Breast epithelium (tissue), 3 donors: ENCODE data around the gene NPIPA7.
"Not testable (repeated sequence)": the region's sequence is repeated elsewhere in the genome, so short reads cannot be mapped to it uniquely, and the experiment has no call there.

Source experiments
- POLR2A ChIP-seq: fragments of 450-650 bp; IDR thresholded peaks from one replicate; pipeline ENCODE4 v1.6.1; 2016; ENCODE audit warnings: antibody characterized with exemption, mild to moderate bottlenecking, moderate library complexity
- POLR2AphosphoS5 ChIP-seq, 3 donors: sonication (generic); formaldehyde crosslinking; IDR thresholded peaks; one replicate each; pipeline ENCODE4 v1.6.1; 2017; ENCODE audit warnings: antibody characterized with exemption in 3 of 3
- TF ChIP-seq, protein P1 (sequence below), 3 donors: fragments of 450-650 bp; IDR thresholded peaks; one replicate each; pipeline ENCODE4 v1.5.1; 2016 to 2017; ENCODE audit warnings: antibody characterized with exemption in 3 of 3, mild to moderate bottlenecking in 3 of 3, moderate library complexity in 3 of 3

DNA sequence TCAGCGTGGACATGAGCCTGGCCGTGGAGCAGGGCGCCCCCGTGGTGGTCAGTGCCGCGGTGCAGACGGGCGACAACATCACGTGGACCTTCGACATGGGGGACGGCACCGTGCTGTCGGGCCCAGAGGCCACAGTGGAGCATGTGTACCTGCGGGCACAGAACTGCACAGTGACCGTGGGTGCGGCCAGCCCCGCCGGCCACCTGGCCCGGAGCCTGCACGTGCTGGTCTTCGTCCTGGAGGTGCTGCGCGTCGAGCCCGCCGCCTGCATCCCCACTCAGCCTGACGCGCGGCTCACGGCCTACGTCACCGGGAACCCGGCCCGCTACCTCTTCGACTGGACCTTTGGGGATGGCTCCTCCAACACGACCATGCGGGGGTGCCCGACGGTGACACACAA lies 14.8 kb upstream of the NPIPA7 start:
- TF ChIP-seq, protein P1, sequence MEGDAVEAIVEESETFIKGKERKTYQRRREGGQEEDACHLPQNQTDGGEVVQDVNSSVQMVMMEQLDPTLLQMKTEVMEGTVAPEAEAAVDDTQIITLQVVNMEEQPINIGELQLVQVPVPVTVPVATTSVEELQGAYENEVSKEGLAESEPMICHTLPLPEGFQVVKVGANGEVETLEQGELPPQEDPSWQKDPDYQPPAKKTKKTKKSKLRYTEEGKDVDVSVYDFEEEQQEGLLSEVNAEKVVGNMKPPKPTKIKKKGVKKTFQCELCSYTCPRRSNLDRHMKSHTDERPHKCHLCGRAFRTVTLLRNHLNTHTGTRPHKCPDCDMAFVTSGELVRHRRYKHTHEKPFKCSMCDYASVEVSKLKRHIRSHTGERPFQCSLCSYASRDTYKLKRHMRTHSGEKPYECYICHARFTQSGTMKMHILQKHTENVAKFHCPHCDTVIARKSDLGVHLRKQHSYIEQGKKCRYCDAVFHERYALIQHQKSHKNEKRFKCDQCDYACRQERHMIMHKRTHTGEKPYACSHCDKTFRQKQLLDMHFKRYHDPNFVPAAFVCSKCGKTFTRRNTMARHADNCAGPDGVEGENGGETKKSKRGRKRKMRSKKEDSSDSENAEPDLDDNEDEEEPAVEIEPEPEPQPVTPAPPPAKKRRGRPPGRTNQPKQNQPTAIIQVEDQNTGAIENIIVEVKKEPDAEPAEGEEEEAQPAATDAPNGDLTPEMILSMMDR (IDR thresholded peaks at IDR 0.05), result not testable (repeated sequence)
- not testable (repeated sequence) for TF ChIP-seq POLR2A; POLR2AphosphoS5 (IDR thresholded peaks at IDR 0.05)
